ENCODE results near the gene IGFLR1.

Gene IGFLR1

DNA sequence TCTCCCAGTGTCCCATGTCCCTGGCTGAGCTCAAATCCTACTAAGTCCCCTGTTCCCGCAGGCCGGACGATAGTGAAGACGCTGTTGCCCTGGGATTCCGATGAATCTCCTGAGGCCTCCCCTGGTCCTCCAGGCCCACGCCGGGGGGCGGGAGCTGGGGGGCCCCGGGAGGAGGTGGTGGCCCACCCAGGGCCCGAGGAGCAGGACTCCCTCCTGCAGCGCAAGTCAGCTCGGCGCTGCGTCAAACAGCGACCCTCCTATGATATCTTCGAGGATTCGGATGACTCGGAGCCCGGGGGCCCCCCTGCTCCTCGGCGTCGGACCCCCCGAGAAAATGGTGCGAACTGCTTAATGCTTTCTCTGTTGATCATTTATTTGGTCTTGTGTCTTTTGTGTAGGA is 18.6 kb downstream of the IGFLR1 start:
- DNase-seq = no peak

GRCh38 chr19:35722897-35723296 is 19.4 kb downstream of the IGFLR1 start:
- DNase-seq = no peak

DNA sequence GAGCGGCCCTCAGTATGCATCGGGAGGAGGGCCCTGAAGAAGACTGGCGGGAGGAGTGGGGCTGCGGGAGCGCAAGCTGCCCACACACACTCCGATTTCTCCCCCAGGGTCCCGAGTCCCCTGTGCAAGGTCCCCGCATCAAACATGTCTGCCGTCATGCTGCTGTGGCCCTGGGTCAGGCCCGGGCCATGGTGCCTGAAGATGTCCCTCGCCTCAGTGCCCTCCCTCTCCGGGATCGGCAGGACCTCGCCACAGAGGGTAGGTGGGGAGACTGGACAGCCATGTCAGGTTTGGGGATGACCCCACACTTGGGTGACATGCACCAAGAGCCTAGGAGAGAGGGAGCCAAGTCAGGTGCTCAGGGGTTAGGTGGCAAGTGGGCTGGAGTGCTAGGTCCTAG is 19.8 kb downstream of the IGFLR1 start:
- no peak for DNase-seq

DNA sequence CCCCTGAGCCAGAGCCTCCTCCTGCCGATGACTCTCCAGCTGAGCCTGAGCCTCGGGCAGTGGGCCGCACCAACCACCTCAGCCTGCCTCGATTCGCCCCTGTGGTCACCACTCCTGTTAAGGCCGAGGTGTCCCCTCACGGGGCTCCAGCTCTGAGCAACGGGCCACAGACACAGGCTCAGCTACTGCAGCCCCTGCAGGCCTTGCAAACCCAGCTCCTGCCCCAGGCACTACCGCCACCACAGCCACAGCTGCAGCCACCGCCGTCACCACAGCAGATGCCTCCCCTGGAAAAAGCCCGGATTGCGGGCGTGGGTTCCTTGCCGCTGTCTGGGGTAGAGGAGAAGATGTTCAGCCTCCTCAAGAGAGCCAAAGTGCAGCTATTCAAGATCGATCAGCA is 20.9 kb downstream of the IGFLR1 start:
- no peak for DNase-seq

DNA sequence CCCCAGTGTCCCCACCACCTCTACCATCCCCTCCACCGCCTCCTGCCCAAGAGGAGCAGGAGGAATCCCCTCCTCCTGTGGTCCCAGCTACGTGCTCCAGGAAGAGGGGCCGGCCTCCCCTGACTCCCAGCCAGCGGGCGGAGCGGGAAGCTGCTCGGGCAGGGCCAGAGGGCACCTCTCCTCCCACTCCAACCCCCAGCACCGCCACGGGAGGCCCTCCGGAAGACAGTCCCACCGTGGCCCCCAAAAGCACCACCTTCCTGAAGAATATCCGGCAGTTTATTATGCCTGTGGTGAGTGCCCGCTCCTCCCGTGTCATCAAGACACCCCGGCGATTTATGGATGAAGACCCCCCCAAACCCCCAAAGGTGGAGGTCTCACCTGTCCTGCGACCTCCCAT is 21.6 kb downstream of the IGFLR1 start:
- no peak for DNase-seq

DNA sequence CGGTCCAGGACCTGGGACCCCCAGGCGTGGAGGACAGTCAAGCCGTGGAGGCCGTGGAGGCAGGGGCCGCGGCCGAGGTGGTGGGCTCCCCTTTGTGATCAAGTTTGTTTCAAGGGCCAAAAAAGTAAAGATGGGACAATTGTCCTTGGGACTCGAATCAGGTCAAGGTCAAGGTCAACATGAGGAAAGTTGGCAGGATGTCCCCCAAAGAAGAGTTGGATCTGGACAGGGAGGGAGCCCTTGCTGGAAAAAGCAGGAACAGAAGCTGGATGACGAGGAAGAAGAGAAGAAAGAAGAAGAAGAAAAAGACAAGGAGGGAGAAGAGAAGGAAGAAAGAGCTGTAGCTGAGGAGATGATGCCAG is 22.1 kb downstream of the IGFLR1 start:
- no peak for DNase-seq

DNA sequence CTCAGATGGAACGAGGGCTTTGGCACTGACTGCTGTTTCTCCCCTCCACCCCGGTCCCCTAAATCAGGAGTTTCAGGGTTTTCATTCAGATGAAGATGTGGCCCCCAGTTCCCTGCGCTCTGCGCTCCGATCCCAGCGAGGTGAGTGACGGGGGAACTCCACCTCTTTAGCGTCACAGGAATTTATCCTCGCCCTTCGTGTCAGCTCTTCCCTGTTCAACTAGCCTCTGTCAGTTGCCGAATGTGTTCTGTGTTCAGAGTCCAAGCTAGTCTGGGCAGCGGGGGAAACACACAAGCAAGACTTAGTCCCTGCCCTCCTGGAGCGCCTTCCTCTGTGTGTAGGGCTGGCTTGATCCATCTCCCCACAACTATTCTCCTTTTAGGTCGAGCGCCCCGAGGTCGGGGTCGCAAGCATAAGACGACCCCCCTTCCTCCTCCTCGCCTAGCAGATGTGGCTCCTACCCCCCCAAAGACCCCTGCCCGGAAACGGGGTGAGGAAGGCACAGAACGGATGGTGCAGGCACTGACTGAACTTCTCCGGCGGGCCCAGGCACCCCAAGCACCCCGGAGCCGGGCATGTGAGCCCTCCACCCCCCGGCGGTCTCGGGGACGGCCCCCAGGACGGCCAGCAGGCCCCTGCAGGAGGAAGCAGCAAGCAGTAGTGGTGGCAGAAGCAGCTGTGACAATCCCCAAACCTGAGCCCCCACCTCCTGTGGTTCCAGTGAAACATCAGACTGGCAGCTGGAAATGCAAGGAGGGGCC is 22.7 kb downstream of the IGFLR1 start:
- DNase-seq = no peak

DNA sequence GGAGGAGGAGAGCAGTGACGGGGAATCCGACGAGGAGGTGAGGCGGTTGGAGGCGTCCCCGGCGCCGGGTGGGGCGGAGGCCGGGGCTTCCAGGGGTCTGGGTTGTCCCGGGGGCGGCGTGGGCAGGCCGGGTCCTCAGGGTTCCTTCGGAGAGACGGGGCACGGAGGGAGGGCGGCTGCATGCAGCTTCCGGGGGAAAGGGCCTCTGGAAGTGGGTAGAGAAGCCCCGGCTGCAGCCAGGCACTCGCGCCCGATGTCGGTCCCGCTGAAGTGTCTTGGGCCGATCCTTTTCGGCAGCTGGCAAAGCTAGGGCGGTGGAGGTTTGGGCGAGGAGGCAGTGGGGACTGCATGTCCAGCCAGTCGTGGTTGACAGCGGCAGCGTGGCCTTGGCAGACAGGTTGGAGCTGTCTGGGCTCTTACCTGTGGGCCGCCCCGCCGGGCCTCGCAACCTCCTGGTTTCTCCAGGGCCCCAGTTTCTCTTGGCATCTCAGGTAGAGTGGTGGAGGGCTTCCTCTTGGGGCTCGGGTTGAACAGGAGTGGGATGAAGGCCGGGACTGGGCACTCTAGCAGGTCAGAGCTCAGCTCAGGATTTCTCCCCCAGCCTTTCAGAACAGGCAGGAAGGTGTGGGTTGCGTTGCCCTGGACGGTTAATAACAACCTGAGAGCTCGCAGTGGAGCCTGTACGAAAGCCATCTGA is 23.8 kb downstream of the IGFLR1 start:
- DNase-seq = no peak

GRCh38 chr19:35717665-35718344 is 24.4 kb downstream of the IGFLR1 start, which contains the start of gene KMT2B:
KMT2B (plus strand) TSS chr19:35718003; CDS start chr19:35718019, 16 bp downstream.
- peak; percentile 95 for DNase-seq

DNA sequence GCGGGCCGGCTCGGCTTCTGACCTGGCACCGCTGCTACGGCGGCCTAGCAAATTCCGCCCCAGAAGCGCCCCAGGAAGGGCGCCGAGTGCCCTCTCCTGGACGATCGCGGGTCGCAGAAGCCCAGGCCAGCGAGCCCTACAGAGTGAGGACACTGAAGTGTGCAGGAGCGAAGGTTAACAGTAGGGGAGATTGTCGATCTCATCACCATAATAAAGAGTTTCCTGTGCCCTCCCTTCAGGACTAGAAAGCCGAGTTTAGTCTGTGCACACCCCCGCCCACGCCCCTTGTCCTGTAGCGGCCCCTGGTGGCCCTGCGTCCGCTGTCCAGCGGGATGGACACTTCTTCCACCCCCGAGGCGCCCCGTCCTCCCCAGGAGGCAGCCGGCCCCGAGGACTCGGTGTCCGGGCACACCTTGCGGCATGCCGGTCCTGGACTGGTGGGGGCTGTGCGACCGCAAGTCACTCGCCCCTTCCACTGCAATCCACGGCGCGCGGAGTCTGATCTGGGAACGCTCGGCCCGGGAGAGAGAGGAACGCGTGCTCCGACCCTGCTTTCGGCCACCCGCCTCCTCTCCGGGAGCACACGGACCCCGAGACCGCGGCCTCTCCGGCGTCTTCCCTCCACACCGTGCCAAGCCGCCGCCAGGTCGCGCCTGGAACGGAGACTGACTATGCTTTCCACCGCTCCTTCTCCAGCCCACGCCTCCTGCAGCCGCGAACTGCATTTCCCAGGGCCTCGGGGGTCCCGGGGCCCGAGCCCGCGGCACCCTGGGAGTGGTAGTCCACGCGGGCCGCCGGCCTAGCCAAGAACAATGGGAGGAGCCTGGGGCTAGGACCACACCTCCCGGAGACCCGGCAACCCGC is 25.2 kb downstream of the IGFLR1 start:
- peak; percentile 81 for DNase-seq

DNA sequence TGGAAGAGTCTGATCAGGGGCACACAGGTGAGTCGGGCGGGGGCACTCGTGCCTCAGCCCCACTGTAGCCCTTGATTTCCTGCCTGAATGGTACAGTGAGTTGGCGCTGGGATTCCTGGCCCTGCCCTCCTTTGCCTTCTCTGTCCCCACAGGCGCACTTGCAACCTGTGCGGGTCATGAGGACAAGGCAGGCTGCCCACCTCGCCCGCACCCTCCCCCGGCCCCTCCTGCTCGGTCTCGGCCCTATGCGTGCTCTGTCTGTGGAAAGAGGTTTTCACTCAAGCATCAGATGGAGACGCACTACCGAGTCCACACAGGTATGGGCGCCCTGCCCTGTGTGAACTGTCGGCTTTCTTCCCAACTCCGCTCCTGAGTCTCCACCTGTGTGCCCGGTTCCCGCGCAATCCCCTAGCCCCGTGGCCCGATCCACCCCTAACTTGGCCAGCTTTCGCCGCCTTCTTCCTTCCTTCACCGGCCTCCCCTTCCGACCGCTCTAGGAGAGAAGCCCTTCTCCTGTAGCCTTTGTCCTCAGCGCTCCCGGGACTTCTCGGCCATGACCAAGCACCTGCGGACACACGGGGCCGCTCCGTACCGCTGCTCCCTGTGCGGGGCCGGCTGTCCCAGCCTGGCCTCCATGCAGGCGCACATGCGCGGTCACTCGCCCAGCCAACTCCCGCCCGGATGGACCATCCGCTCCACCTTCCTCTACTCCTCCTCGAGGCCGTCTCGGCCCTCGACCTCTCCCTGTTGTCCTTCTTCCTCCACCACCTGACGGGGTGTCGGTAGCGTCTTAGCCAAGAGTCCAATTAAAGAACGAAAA is 26.1 kb downstream of the IGFLR1 start:
- no peak for DNase-seq

DNA sequence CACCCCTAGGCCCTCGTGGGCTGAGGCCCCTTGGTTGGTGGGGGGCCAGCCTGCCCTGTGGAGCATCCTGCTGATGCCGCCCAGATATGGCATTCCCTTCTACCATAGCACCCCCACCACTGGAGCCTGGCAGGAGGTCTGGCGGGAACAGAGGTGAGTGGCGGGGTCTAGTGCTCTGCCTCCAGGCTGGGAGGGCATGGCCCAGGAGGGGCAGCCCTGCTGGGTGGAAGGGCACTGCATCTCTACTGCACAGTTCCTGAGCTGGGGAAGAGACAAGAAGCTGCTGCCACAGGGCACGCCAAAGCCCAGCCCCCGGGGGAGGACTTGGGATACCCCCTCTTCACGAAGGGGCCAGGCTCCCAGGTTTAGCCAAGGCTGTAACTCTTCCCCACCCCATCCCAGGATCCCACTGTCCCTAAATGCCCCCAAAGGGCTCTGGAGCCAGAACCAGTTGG is 26.9 kb downstream of the IGFLR1 start:
- no peak for DNase-seq

- DNase-seq = no peak
Measured at GRCh38 chr19:35714601-35715354, 27.5 kb downstream of the IGFLR1 start.

DNA sequence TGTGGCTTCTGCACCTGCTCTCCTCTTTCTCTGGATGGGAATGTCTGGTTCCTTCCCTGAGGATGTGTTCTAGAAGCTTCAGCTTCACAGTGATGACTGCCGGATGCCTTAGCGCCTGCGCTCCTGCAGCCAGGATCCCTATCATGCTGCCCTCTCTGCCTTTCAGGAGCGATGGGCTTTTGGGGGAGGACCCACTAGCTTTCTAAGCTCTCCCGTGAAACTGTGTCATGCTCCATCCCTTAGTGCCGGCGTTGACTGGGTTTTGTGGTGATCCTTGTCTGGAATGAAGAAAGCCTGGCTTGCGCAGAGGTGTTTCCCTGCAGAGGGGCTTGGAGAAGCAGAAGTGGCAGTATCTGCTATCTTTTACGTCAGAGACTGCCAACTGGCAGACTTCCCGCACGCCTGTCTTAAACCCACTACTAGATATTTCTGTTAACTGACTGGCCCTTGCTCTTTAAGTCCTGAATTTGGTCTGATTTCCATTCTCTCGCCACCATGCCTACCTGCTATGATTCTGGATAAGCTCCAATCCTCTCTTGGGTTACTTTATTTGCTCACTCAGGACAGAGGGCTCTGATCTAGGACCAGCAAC is 28.3 kb downstream of the IGFLR1 start:
- no peak for DNase-seq

GRCh38 chr19:35713506-35713850 is 28.8 kb downstream of the IGFLR1 start:
- DNase-seq = no peak

GRCh38 chr19:35712567-35713505 is 29.4 kb downstream of the IGFLR1 start:
- no peak for DNase-seq

DNA sequence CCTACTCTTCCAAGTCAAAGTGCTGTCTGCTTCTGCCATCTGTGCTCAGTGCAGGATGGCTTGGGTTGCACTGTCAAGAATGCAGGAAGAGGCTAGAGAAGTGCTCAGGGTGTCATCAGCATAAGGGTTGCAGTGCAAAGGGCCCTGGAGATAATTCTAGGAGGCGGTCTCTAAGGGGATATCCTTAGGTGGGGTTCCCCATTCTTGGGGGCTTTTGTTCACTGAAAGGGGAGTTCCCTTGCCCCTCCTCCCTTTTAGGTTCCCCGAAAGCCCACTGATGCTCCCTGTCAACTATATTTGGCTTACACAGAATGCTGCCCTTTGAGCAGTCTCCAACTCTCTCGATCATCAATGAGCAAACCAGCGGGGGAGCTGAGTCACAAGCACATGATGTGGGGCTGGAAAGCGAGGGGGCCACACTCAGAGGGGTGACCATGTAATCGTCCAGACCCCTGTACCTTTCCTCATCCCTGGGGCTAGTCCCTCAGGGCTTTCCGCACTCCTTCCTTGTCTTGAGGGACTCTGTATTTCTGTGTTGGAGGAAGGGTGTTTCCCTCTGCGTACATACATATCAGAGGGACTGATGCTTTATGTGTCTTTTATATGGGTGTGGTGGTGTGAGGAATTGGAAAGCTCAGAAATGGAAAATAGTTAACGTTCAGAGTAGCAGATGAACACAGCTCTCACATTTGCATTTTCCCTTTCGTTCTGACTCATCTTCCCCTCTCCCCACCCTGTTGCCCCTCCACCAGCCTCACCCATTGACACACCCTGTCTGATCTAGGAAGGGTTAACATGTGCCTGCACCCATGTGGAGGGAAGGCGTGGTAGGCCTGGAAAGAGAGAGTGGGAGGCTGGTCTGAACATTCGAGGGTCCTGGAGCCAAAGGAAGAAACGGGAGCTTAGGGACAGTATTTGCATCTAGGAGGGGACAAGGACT is 31.2 kb downstream of the IGFLR1 start:
- DNase-seq = no peak

- no peak for DNase-seq
Measured at GRCh38 chr19:35708391-35708790, 33.9 kb downstream of the IGFLR1 start.

- no peak for DNase-seq
Measured at GRCh38 chr19:35704218-35704617, 38.0 kb downstream of the IGFLR1 start, which contains the start of gene ZBTB32. ZBTB32 (plus strand) TSS chr19:35704558; CDS start chr19:35714627, 10,069 bp downstream.

Measured in COR-L47 (cell line).